GM12873 (cell line): ENCODE measurements around the gene FGD2.

Experiments used
- CTCF ChIP-seq: IDR thresholded peaks from 2 replicates; pipeline ENCODE4 v1.5.1; 2012; ENCODE audit warnings: low read depth, mild to moderate bottlenecking, moderate library complexity, low read length, control low read depth; ENCODE audit not compliant: insufficient read depth; ENCODE audit errors: missing control alignments

FGD2 gene

GRCh38 chr6:37057678-37058077, 52.2 kb downstream of the FGD2 start:
- TF ChIP-seq CTCF, result no peak

GRCh38 chr6:37058084-37058586, 52.7 kb downstream of the FGD2 start:
- no peak for TF ChIP-seq CTCF

- TF ChIP-seq CTCF, result peak; percentile 14
Observed at GRCh38 chr6:37059344-37060194, 54.1 kb downstream of the FGD2 start.

- no peak for TF ChIP-seq CTCF
Observed at GRCh38 chr6:37060195-37060559, 54.7 kb downstream of the FGD2 start.

- TF ChIP-seq CTCF, result no peak
Observed at GRCh38 chr6:37061157-37061804, 55.8 kb downstream of the FGD2 start.

GRCh38 chr6:37062424-37062823, 57.0 kb downstream of the FGD2 start:
- no peak for TF ChIP-seq CTCF
